IMR-90 (cell line): Measurements from ENCODE around the gene TSPAN4. TPM values are rescaled to one million over a fixed set of nuclear protein-coding genes. Genes with fewer than 3 reads are reported as not detected.

Experiments used
- ATAC-seq: fragments of 200-7000 bp; cut with Tn5 transposase; 2 replicates; pipeline ENCODE4 v1.9.1; 2020; ENCODE audit warnings: low read depth, mild to moderate bottlenecking, moderate library complexity
- BruUV-seq: library from RNA; stranded (reverse); fragments of 400-500 nt; replicated peaks from 2 replicates; lab custom pipeline; 2021; lab: Mats Ljungman, UMichigan
- CTCF ChIA-PET: fragments of 300-600 bp; formaldehyde crosslinking; extraction: SDS; loops from one replicate; lab custom pipeline; 2021; ENCODE audit warnings: antibody characterized with exemption; lab: Yijun Ruan, JAX
- POLR2A ChIA-PET: fragments of 300-600 bp; sonication (Branson Sonifier 250); formaldehyde crosslinking; loops from one replicate; lab custom pipeline; 2022; ENCODE audit warnings: antibody characterized with exemption; ENCODE audit not compliant: unreplicated experiment; lab: Charles Lee
- DNase-seq: peaks from one replicate; pipeline ENCODE4 v3.0.0; 2013
- H2AFZ ChIP-seq: replicated peaks from 2 replicates; pipeline ENCODE3; 2013; ENCODE audit warnings: low read length, mild to moderate bottlenecking; ENCODE audit not compliant: poor library complexity
- H2AK5ac ChIP-seq: 2 replicates; pipeline ENCODE4 v1.6.1; 2013; ENCODE audit warnings: low read depth, low read length, inconsistent platforms
- H2AK9ac ChIP-seq: replicated peaks from 2 replicates; pipeline ENCODE3; 2013; ENCODE audit warnings: mild to moderate bottlenecking, low read depth, low read length, moderate library complexity; ENCODE audit not compliant: poor library complexity
- H2BK120ac ChIP-seq: 2 replicates; pipeline ENCODE4 v1.6.1; 2013; ENCODE audit warnings: low read depth, low read length, inconsistent platforms
- H2BK15ac ChIP-seq: 3 replicates; pipeline ENCODE4 v1.6.1; 2013; ENCODE audit warnings: low read depth, low read length, inconsistent platforms
- H2BK20ac ChIP-seq: 2 replicates; pipeline ENCODE4 v1.6.1; 2013; ENCODE audit warnings: low read depth, mild to moderate bottlenecking, inconsistent platforms, low read length, moderate library complexity
- H2BK5ac ChIP-seq: 2 replicates; pipeline ENCODE4 v1.6.1; 2013; ENCODE audit warnings: mild to moderate bottlenecking, low read depth, low read length, inconsistent platforms; ENCODE audit not compliant: poor library complexity, severe bottlenecking
- H3K14ac ChIP-seq: replicated peaks from 2 replicates; pipeline ENCODE4 v1.6.1; 2013; ENCODE audit warnings: low read depth, low read length, inconsistent platforms
- H3K18ac ChIP-seq: 2 replicates; pipeline ENCODE4 v1.6.1; 2013; ENCODE audit warnings: low read depth, low read length, control low read depth
- H3K23ac ChIP-seq: 2 replicates; pipeline ENCODE4 v1.6.1; 2013; ENCODE audit warnings: low read depth, low read length, inconsistent platforms
- H3K27ac ChIP-seq: 2 replicates; pipeline ENCODE4 v1.5.1; 2013; ENCODE audit warnings: mild to moderate bottlenecking, control low read depth, low read length; ENCODE audit not compliant: insufficient read depth
- H3K27me3 ChIP-seq: 2 replicates; pipeline ENCODE4 v1.6.1; 2013; ENCODE audit warnings: low read length; ENCODE audit not compliant: control insufficient read depth, insufficient read depth
- H3K36me3 ChIP-seq: 2 replicates; pipeline ENCODE4 v1.6.1; 2013; ENCODE audit warnings: low read length, mixed read lengths; ENCODE audit not compliant: control insufficient read depth, insufficient read depth
- H3K4ac ChIP-seq: 2 replicates; pipeline ENCODE4 v1.6.1; 2013; ENCODE audit warnings: low read depth, low read length, inconsistent platforms
- H3K4me1 ChIP-seq: 2 replicates; pipeline ENCODE4 v1.6.1; 2013; ENCODE audit warnings: low read length, mixed read lengths; ENCODE audit not compliant: control insufficient read depth, insufficient read depth
- H3K4me2 ChIP-seq: 2 replicates; pipeline ENCODE4 v1.6.1; 2013; ENCODE audit warnings: low read depth, mild to moderate bottlenecking, control low read depth, low read length, moderate library complexity
- H3K4me3 ChIP-seq: 2 replicates; pipeline ENCODE4 v1.5.1; 2013; ENCODE audit warnings: low read depth, mild to moderate bottlenecking, control low read depth, low read length, moderate library complexity; ENCODE audit not compliant: insufficient read depth
- H3K56ac ChIP-seq: 2 replicates; pipeline ENCODE4 v1.6.1; 2013; ENCODE audit warnings: low read length, inconsistent platforms; ENCODE audit not compliant: insufficient read depth; ENCODE audit errors: extremely low read depth
- H3K79me1 ChIP-seq, 2 experiments: 2 replicates each; pipeline ENCODE4 v1.6.1; 2013; ENCODE audit warnings: low read length in 2 of 2, inconsistent platforms in 1 of 2, low read depth in 1 of 2
- H3K9ac ChIP-seq: 2 replicates; pipeline ENCODE4 v1.6.1; 2013; ENCODE audit warnings: low read depth, low read length, control low read depth
- H3K9me1 ChIP-seq: 2 replicates; pipeline ENCODE4 v1.6.1; 2013; ENCODE audit warnings: low read length, inconsistent platforms; ENCODE audit not compliant: insufficient read depth
- H3K9me3 ChIP-seq: 2 replicates; pipeline ENCODE4 v1.6.1; 2013; ENCODE audit warnings: low read length; ENCODE audit not compliant: control insufficient read depth, insufficient read depth
- H4K20me1 ChIP-seq: 2 replicates; pipeline ENCODE4 v1.6.1; 2013; ENCODE audit warnings: low read length, inconsistent platforms; ENCODE audit not compliant: insufficient read depth
- H4K5ac ChIP-seq: 2 replicates; pipeline ENCODE4 v1.6.1; 2013; ENCODE audit warnings: mild to moderate bottlenecking, low read depth, low read length, control low read depth
- H4K8ac ChIP-seq, 2 experiments: 2 replicates each; pipeline ENCODE4 v1.6.1; 2013; ENCODE audit warnings: low read depth in 2 of 2, low read length in 2 of 2, control low read depth in 1 of 2, inconsistent platforms in 1 of 2
- H4K91ac ChIP-seq: 2 replicates; pipeline ENCODE4 v1.6.1; 2013; ENCODE audit warnings: low read depth, low read length, inconsistent platforms; ENCODE audit not compliant: insufficient read depth
- CEBPB ChIP-seq: IDR thresholded peaks from 2 replicates; pipeline ENCODE4 v1.6.1; 2012; ENCODE audit warnings: low read depth, low read length, improper control_type of control experiment
- WGBS, 2 experiments: methylation state at CpG; one replicate each; pipeline versions ENCODE4 v1.1.5 to v1.1.7; 2013; ENCODE audit warnings: missing lambda C conversion rate in 2 of 2; ENCODE audit not compliant: insufficient read length in 1 of 2; ENCODE audit errors: extremely low coverage in 2 of 2; 5-methylcytosine and 5-hydroxymethylcytosine counted together
- dilution Hi-C: fragments of 300-500 bp; cut with HindIII; formaldehyde crosslinking; loops from one replicate; pipeline ENCODE4 v1.14.3; 2018; ENCODE audit warnings: low sequenced_read_pairs; ENCODE audit not compliant: unreplicated experiment
- in situ Hi-C: fragments of 300-500 bp; cut with MboI; formaldehyde crosslinking; loops from 3 replicates; pipeline ENCODE4 v1.14.3; 2019; ENCODE audit warnings: low sequenced_read_pairs, inconsistent platforms, mixed read lengths
- intact Hi-C: fragments of 100-400 bp; cut with micrococcal nuclease; formaldehyde crosslinking; loops from 2 replicates; pipeline ENCODE4 v1.10.0; 2022
- polyA plus RNA-seq, 3 experiments: library from polyadenylated mRNA; depleted of rRNA; stranded (reverse); fragments of >200 nt; gene quantifications; 2 replicates each; pipeline ENCODE4 v1.2.3, GENCODE V29; 2012; ENCODE audit warnings: low replicate concordance in 1 of 3
- total RNA-seq: library from RNA; depleted of rRNA; stranded (reverse); fragments of >200 nt; gene quantifications from 2 replicates; pipeline ENCODE4 v1.2.3, GENCODE V29; 2012

Gene TSPAN4
- total and polyA plus RNA-seq, 2 of the 4 experiments (the other 2 are of a cell fraction) = 161 to 293 TPM

GRCh38 chr11:888310-889212 is 45.9 kb downstream of the TSPAN4 start:
- H3K23ac ChIP-seq = no peak overlapping the region
- intact Hi-C loops (no loop called here), dilution Hi-C loops (no loop called here), in situ Hi-C loops (no loop called here)
- H3K9ac ChIP-seq = no peak overlapping the region
- no peak overlapping the region for H3K4ac ChIP-seq
- no peak overlapping the region for H3K14ac ChIP-seq
- peaks cover 2% of the 10 kb centered on the region; the same call in 1 of the 2 replicates for H3K4me1 ChIP-seq
- no TSS peak for BruUV-seq
- H3K36me3 ChIP-seq = peaks cover 27% of the 10 kb centered on the region
- H4K91ac ChIP-seq = no peak overlapping the region
- no peaks in the 10 kb centered on the region for H3K27me3 ChIP-seq
- no peak overlapping the region for H3K4me2 ChIP-seq
- ChIA-PET POLR2A (no interaction called here), CTCF (no interaction called here)
- no peak overlapping the region for H4K5ac ChIP-seq
- no peaks in the 10 kb centered on the region for H3K9me3 ChIP-seq
- DNase-seq (no peak), ATAC-seq (no peak)
- H3K18ac ChIP-seq = no peak overlapping the region
- H2BK120ac ChIP-seq = no peak overlapping the region
- H2AK9ac ChIP-seq = no peak overlapping the region
- no peak overlapping the region for H2BK20ac ChIP-seq
- H2BK15ac ChIP-seq = no peak overlapping the region
- H2BK5ac ChIP-seq = no peak overlapping the region
- no peak overlapping the region for H3K27ac ChIP-seq
- H2AK5ac ChIP-seq = no peak overlapping the region
- TF ChIP-seq CEBPB = no peak
- H3K9me1 ChIP-seq = no peaks in the 10 kb centered on the region
- no peaks in the 10 kb centered on the region for H3K79me1 ChIP-seq
- H3K56ac ChIP-seq = no peak overlapping the region
- WGBS, 2 experiments = 92% methylated on average over 42 of the region's 45 CpGs; no CpG with 5 or more reads in 1 of the 2 experiments
- no peak overlapping the region for H3K4me3 ChIP-seq
- no peak overlapping the region for H4K8ac ChIP-seq
- no peak overlapping the region for H2AFZ ChIP-seq
- H4K20me1 ChIP-seq = no peaks in the 10 kb centered on the region; the same call in 1 of the 2 replicates
